ENCODE measurements around the gene CA4.

GRCh38 chr17:60107526-60108257 is 42.1 kb upstream of the CA4 start:
- TF ChIP-seq CTCF (IDR thresholded peaks at IDR 0.05) (no peak), POLR2A (IDR thresholded peaks at IDR 0.05) (no peak), POLR2AphosphoS5 (IDR thresholded peaks at IDR 0.05) (no peak)
